SK-N-SH treated with all-trans-retinoic acid at 6 μM for 48 hours (cell line): ENCODE data around the gene TMEM18.

ENCODE experiments used
- ATAC-seq: fragments of 200-7000 bp; cut with Tn5 transposase; 3 replicates; pipeline ENCODE4 v1.9.1; 2020; ENCODE audit warnings: mild to moderate bottlenecking, moderate library complexity
- ARNTL ChIP-seq: fragments of 450-650 bp; formaldehyde crosslinking; IDR thresholded peaks from 2 replicates; pipeline ENCODE4 v1.5.0; 2020; ENCODE audit warnings: low read depth, mild to moderate bottlenecking, moderate library complexity, borderline replicate concordance
- BACH2 ChIP-seq: fragments of 250-450 bp; sonication (Bioruptor Pico); IDR thresholded peaks from 2 replicates; pipeline ENCODE4 v1.9.0; 2021; ENCODE audit warnings: mild to moderate bottlenecking, borderline replicate concordance
- CREB5 ChIP-seq: fragments of 250-450 bp; sonication (Bioruptor Pico); IDR thresholded peaks from 2 replicates; pipeline ENCODE4 v1.5.1; 2020; ENCODE audit warnings: low read depth, mild to moderate bottlenecking, moderate library complexity
- CSDC2 ChIP-seq: fragments of 250-450 bp; sonication (Bioruptor Pico); IDR thresholded peaks from 2 replicates; pipeline ENCODE4 v1.5.0; 2020; ENCODE audit warnings: mild to moderate bottlenecking, moderate library complexity
- CSRNP3 ChIP-seq: fragments of 250-450 bp; sonication (Bioruptor Pico); IDR thresholded peaks from 2 replicates; pipeline ENCODE4 v1.5.1; 2021; ENCODE audit warnings: mild to moderate bottlenecking, moderate library complexity
- ESRRG ChIP-seq: fragments of 250-450 bp; sonication (Bioruptor Pico); IDR thresholded peaks from 2 replicates; pipeline ENCODE4 v1.6.1; 2021; ENCODE audit warnings: mild to moderate bottlenecking
- ISL1 ChIP-seq: fragments of 250-450 bp; sonication (Bioruptor Pico); IDR thresholded peaks from 2 replicates; pipeline ENCODE4 v2.1.2; 2022; ENCODE audit warnings: mild to moderate bottlenecking, moderate library complexity
- OSR1 ChIP-seq: fragments of 250-450 bp; sonication (Bioruptor Pico); IDR thresholded peaks from 2 replicates; pipeline ENCODE4 v1.8.0; 2022; ENCODE audit warnings: moderate library complexity, mild to moderate bottlenecking, inconsistent platforms
- PPARA ChIP-seq: fragments of 250-450 bp; sonication (Bioruptor Pico); IDR thresholded peaks from 2 replicates; pipeline ENCODE4 v1.5.0; 2020; ENCODE audit warnings: mild to moderate bottlenecking, borderline replicate concordance
- RARB ChIP-seq: fragments of 250-450 bp; sonication (Bioruptor Pico); IDR thresholded peaks from 2 replicates; pipeline ENCODE4 v1.8.0; 2021; ENCODE audit warnings: mild to moderate bottlenecking, moderate library complexity
- SNAI2 ChIP-seq: fragments of 250-450 bp; sonication (Bioruptor Pico); IDR thresholded peaks from 2 replicates; pipeline ENCODE4 v1.5.0; 2020; ENCODE audit warnings: mild to moderate bottlenecking, moderate library complexity
- TCF4 ChIP-seq: fragments of 250-450 bp; sonication (Bioruptor Pico); IDR thresholded peaks from 2 replicates; pipeline ENCODE4 v1.8.0; 2021; ENCODE audit warnings: mild to moderate bottlenecking, moderate library complexity, borderline replicate concordance
- TSHZ2 ChIP-seq: fragments of 250-450 bp; sonication (Bioruptor Pico); IDR thresholded peaks from 2 replicates; pipeline ENCODE4 v1.5.0; 2020; ENCODE audit warnings: mild to moderate bottlenecking, moderate library complexity
- ZC3H10 ChIP-seq: fragments of 250-450 bp; sonication (Bioruptor Pico); IDR thresholded peaks from 2 replicates; pipeline ENCODE4 v1.5.1; 2021; ENCODE audit warnings: mild to moderate bottlenecking, moderate library complexity
- ZFP3 ChIP-seq: fragments of 250-450 bp; sonication (Bioruptor Pico); IDR thresholded peaks from 2 replicates; pipeline ENCODE4 v1.5.0; 2020; ENCODE audit warnings: mild to moderate bottlenecking, moderate library complexity
- ZFP30 ChIP-seq: fragments of 450-650 bp; formaldehyde crosslinking; IDR thresholded peaks from 2 replicates; pipeline ENCODE4 v1.5.0; 2022; ENCODE audit warnings: mild to moderate bottlenecking, moderate library complexity
- ZNF565 ChIP-seq: fragments of 450-650 bp; formaldehyde crosslinking; conservative IDR thresholded peaks from 2 replicates; pipeline ENCODE4 v1.5.0; 2020; ENCODE audit warnings: low read depth, mild to moderate bottlenecking, moderate library complexity
- ZNF70 ChIP-seq: fragments of 450-650 bp; formaldehyde crosslinking; IDR thresholded peaks from 2 replicates; pipeline ENCODE4 v1.5.0; 2020; ENCODE audit warnings: mild to moderate bottlenecking, moderate library complexity
- TF ChIP-seq, protein P1 (sequence below): fragments of 250-450 bp; sonication (Bioruptor Pico); IDR thresholded peaks from 2 replicates; pipeline ENCODE4 v1.8.0; 2020; ENCODE audit warnings: mild to moderate bottlenecking, moderate library complexity, borderline replicate concordance

TMEM18 gene

GRCh38 chr2:674321-674985, 2.8 kb downstream of the TMEM18 start:
- TF ChIP-seq CSRNP3 (no peak), SNAI2 (CRISPR knock-in tag) (no peak), OSR1 (no peak), ZNF70 (CRISPR knock-in tag) (no peak)
- TF ChIP-seq, all 23 proteins: peak for 0
- ATAC-seq = no peak

- no peak for ATAC-seq
These were observed 3.4 kb downstream of the TMEM18 start for GRCh38 chr2:673615-674320.

DNA sequence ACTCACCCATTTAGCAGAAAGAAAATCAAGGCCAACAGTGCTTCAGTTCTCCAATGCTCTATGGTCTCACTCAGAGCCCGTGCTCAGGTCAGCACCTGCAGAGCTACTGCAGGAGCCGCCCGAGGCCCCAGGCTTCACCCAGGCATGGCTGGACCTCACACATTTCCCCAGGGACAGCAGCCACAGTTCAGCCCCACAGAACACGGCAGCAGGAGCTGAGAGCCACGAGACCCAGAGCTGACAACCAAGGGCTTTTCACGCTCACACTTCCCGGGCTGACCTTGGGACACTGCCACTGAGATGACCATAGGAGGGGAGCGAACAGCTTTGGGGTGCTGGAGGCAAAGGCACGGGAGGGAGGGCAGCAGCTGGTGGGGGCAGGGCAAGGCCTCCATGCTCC, 4.2 kb downstream of the TMEM18 start:
- TF ChIP-seq ZFP30 (CRISPR knock-in tag) (no peak), CSRNP3 (no peak), ZFP3 (CRISPR knock-in tag) (no peak), ZNF565 (CRISPR knock-in tag) (no peak), ESRRG (CRISPR knock-in tag) (no peak), ZNF70 (CRISPR knock-in tag) (no peak), PPARA (CRISPR knock-in tag) (no peak), TCF4 (CRISPR knock-in tag) (no peak), ZC3H10 (CRISPR knock-in tag) (no peak), CSDC2 (CRISPR knock-in tag) (no peak), ARNTL (no peak)
- TF ChIP-seq, protein P1, sequence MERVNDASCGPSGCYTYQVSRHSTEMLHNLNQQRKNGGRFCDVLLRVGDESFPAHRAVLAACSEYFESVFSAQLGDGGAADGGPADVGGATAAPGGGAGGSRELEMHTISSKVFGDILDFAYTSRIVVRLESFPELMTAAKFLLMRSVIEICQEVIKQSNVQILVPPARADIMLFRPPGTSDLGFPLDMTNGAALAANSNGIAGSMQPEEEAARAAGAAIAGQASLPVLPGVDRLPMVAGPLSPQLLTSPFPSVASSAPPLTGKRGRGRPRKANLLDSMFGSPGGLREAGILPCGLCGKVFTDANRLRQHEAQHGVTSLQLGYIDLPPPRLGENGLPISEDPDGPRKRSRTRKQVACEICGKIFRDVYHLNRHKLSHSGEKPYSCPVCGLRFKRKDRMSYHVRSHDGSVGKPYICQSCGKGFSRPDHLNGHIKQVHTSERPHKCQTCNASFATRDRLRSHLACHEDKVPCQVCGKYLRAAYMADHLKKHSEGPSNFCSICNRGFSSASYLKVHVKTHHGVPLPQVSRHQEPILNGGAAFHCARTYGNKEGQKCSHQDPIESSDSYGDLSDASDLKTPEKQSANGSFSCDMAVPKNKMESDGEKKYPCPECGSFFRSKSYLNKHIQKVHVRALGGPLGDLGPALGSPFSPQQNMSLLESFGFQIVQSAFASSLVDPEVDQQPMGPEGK = no peak
- ATAC-seq = no peak

More at GRCh38 chr2:673615-674320, 3.4 kb downstream of the TMEM18 start:
- TF ChIP-seq PPARA (CRISPR knock-in tag) = no peak

DNA sequence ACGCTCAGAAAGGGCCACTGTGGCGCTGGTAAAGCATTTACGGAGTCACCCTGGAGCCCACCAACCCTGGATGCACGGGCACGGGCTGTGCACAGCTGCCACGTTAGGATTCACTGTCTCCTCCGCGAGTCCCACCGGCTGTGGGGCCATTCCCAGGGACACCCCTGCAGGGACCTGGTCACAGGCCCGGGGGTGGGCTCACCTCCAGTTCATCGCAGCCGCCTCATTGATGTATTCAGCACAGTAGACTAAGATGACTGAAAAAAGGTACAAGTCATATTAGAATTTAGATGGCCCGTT, 4.7 kb downstream of the TMEM18 start:
- TF ChIP-seq CREB5 = no peak
- ATAC-seq = no peak

GRCh38 chr2:671787-672605, 5.2 kb downstream of the TMEM18 start:
- no peak for ATAC-seq
- TF ChIP-seq PPARA (CRISPR knock-in tag) (no peak), ISL1 (CRISPR knock-in tag) (no peak), RARB (CRISPR knock-in tag) (no peak), ARNTL (no peak), TSHZ2 (no peak), ZFP30 (CRISPR knock-in tag) (no peak), ZNF70 (CRISPR knock-in tag) (no peak), BACH2 (CRISPR knock-in tag) (no peak)
